C4-2B (cell line): ENCODE data around the gene ZNF296.

Experiments
- H3K27ac ChIP-seq: fragments of 450-650 bp; 2 replicates; pipeline ENCODE4 v1.5.1; 2017
- ZFX ChIP-seq: fragments of 450-650 bp; IDR thresholded peaks from 2 replicates; pipeline ENCODE4 v1.6.1; 2017
- TF ChIP-seq, protein P1 (sequence below): fragments of 450-650 bp; conservative IDR thresholded peaks from 2 replicates; pipeline ENCODE4 v1.5.1; 2017; ENCODE audit warnings: mild to moderate bottlenecking

Gene ZNF296

GRCh38 chr19:45063851-45064801, 12.2 kb downstream of the ZNF296 start:
- no peak overlapping the region for H3K27ac ChIP-seq
- TF ChIP-seq, protein P1, sequence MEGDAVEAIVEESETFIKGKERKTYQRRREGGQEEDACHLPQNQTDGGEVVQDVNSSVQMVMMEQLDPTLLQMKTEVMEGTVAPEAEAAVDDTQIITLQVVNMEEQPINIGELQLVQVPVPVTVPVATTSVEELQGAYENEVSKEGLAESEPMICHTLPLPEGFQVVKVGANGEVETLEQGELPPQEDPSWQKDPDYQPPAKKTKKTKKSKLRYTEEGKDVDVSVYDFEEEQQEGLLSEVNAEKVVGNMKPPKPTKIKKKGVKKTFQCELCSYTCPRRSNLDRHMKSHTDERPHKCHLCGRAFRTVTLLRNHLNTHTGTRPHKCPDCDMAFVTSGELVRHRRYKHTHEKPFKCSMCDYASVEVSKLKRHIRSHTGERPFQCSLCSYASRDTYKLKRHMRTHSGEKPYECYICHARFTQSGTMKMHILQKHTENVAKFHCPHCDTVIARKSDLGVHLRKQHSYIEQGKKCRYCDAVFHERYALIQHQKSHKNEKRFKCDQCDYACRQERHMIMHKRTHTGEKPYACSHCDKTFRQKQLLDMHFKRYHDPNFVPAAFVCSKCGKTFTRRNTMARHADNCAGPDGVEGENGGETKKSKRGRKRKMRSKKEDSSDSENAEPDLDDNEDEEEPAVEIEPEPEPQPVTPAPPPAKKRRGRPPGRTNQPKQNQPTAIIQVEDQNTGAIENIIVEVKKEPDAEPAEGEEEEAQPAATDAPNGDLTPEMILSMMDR: no peak
- TF ChIP-seq ZFX: no peak

- TF ChIP-seq ZFX: no peak
- TF ChIP-seq, protein P1: no peak
- no peak overlapping the region for H3K27ac ChIP-seq
Measured at GRCh38 chr19:45061965-45062364, 14.3 kb downstream of the ZNF296 start.

- H3K27ac ChIP-seq: no peak overlapping the region
Measured at GRCh38 chr19:45059258-45059965, 16.9 kb downstream of the ZNF296 start.

GRCh38 chr19:45058622-45059159, 17.6 kb downstream of the ZNF296 start:
- no peak overlapping the region for H3K27ac ChIP-seq
- TF ChIP-seq, protein P1: no peak
- no peak for TF ChIP-seq ZFX

More at GRCh38 chr19:45059258-45059965, 16.9 kb downstream of the ZNF296 start:
- TF ChIP-seq, protein P1: peak; percentile 83
- no peak for TF ChIP-seq ZFX

DNA sequence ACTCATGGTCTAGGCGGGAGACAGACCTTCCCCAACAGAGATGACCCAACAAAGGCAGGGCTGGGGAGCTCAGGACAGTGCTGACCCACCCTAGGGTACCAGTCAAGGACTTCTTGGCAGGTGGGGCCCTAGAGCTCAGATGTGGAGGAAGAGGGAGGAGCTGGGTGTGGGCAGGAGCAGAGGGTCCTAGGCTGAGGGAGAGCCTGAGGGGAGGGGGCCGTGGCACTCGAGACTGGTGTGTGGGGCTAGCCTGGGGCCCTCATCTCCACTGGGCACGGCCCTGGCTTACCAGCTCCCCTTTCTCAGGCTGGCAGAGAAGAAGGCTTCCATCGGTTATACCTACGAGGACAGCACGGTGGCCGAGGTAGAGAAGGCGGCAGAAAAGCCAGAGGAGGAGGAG, 18.8 kb downstream of the ZNF296 start:
- H3K27ac ChIP-seq: no peak overlapping the region
- no peak for TF ChIP-seq ZFX
- TF ChIP-seq, protein P1: no peak

GRCh38 chr19:45056831-45057230, 19.4 kb downstream of the ZNF296 start:
- H3K27ac ChIP-seq: no peak overlapping the region
- TF ChIP-seq, protein P1: no peak
- TF ChIP-seq ZFX: no peak
